MM.1S (cell line): ENCODE measurements around the gene SDC3.

ENCODE experiments used
- DNase-seq: peaks from one replicate; pipeline ENCODE4 v3.0.0-alpha.2; 2015
- H2AFZ ChIP-seq: fragments of 300-600 bp; sonication (generic); 2 replicates; pipeline ENCODE4 v1.6.0; 2016; ENCODE audit warnings: antibody characterized with exemption, low read length
- H3F3A ChIP-seq: fragments of 300-600 bp; sonication (generic); 2 replicates; pipeline ENCODE4 v1.6.1; 2016; ENCODE audit warnings: mild to moderate bottlenecking, antibody characterized with exemption, low read length, moderate library complexity, mixed read lengths; ENCODE audit not compliant: insufficient read depth
- H3K27ac ChIP-seq: fragments of 300-600 bp; sonication (generic); 2 replicates; pipeline ENCODE4 v1.5.1; 2016; ENCODE audit warnings: mild to moderate bottlenecking, low read length
- H3K27me3 ChIP-seq: fragments of 300-600 bp; sonication (generic); replicated peaks from 2 replicates; pipeline ENCODE4 v1.6.0; 2016; ENCODE audit warnings: low read length; ENCODE audit not compliant: insufficient read depth
- H3K36me3 ChIP-seq: fragments of 300-600 bp; sonication (generic); replicated peaks from 2 replicates; pipeline ENCODE4 v1.6.1; 2016; ENCODE audit warnings: mild to moderate bottlenecking, low read length, mixed read lengths; ENCODE audit not compliant: insufficient read depth
- H3K4me1 ChIP-seq: fragments of 300-600 bp; sonication (generic); 2 replicates; pipeline ENCODE4 v1.6.1; 2016; ENCODE audit warnings: low read length, mixed read lengths
- H3K4me2 ChIP-seq: fragments of 300-600 bp; sonication (generic); 2 replicates; pipeline ENCODE4 v1.6.0; 2016; ENCODE audit warnings: low read depth, low read length
- H3K4me3 ChIP-seq: fragments of 300-600 bp; sonication (generic); 2 replicates; pipeline ENCODE4 v1.5.1; 2016; ENCODE audit warnings: low read length, mixed read lengths
- H3K79me2 ChIP-seq: fragments of 300-600 bp; sonication (generic); 2 replicates; pipeline ENCODE4 v1.6.1; 2016; ENCODE audit warnings: mixed run types, low read length, mixed read lengths
- H3K9ac ChIP-seq: fragments of 300-600 bp; sonication (generic); 2 replicates; pipeline ENCODE4 v1.6.1; 2016; ENCODE audit warnings: low read length, mixed read lengths
- H3K9me2 ChIP-seq: fragments of 300-600 bp; sonication (generic); replicated peaks from 2 replicates; pipeline ENCODE4 v1.6.1; 2016; ENCODE audit warnings: mild to moderate bottlenecking, low read length, mixed read lengths; ENCODE audit not compliant: insufficient read depth
- H3K9me3 ChIP-seq: fragments of 300-600 bp; sonication (generic); replicated peaks from 2 replicates; pipeline ENCODE4 v1.6.1; 2016; ENCODE audit warnings: mild to moderate bottlenecking, low read length, mixed read lengths; ENCODE audit not compliant: insufficient read depth
- H4K20me1 ChIP-seq: fragments of 300-600 bp; sonication (generic); 2 replicates; pipeline ENCODE4 v1.6.1; 2016; ENCODE audit warnings: mild to moderate bottlenecking, low read length, moderate library complexity, mixed read lengths; ENCODE audit not compliant: insufficient read depth
- EZH2 ChIP-seq: fragments of 300-600 bp; sonication (generic); optimal IDR thresholded peaks from 2 replicates; pipeline ENCODE3; 2017; ENCODE audit warnings: low read depth, mild to moderate bottlenecking, antibody characterized with exemption, low read length, mixed read lengths
- EZH2phosphoT487 ChIP-seq: fragments of 300-600 bp; sonication (generic); IDR thresholded peaks from 2 replicates; pipeline ENCODE4 v1.6.1; 2018; ENCODE audit warnings: antibody characterized with exemption, low read length
- TF ChIP-seq, protein P1 (sequence below): fragments of 300-600 bp; sonication (generic); IDR thresholded peaks from 2 replicates; pipeline ENCODE4 v1.5.1; 2016; ENCODE audit warnings: antibody characterized with exemption, low read length, mixed read lengths

Gene SDC3

GRCh38 chr1:30842697-30843354, 65.7 kb downstream of the SDC3 start:
- TF ChIP-seq, protein P1, sequence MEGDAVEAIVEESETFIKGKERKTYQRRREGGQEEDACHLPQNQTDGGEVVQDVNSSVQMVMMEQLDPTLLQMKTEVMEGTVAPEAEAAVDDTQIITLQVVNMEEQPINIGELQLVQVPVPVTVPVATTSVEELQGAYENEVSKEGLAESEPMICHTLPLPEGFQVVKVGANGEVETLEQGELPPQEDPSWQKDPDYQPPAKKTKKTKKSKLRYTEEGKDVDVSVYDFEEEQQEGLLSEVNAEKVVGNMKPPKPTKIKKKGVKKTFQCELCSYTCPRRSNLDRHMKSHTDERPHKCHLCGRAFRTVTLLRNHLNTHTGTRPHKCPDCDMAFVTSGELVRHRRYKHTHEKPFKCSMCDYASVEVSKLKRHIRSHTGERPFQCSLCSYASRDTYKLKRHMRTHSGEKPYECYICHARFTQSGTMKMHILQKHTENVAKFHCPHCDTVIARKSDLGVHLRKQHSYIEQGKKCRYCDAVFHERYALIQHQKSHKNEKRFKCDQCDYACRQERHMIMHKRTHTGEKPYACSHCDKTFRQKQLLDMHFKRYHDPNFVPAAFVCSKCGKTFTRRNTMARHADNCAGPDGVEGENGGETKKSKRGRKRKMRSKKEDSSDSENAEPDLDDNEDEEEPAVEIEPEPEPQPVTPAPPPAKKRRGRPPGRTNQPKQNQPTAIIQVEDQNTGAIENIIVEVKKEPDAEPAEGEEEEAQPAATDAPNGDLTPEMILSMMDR: no peak
- TF ChIP-seq EZH2phosphoT487 (no peak), EZH2 (no peak)
- H2AFZ ChIP-seq: no peak overlapping the region

GRCh38 chr1:30840904-30841598, 67.5 kb downstream of the SDC3 start:
- H3K9ac ChIP-seq: no peak overlapping the region
- H3K27ac ChIP-seq: no peak overlapping the region
- H2AFZ ChIP-seq: no peak overlapping the region
- no peaks in the 10 kb centered on the region for H3F3A ChIP-seq
- no peaks in the 10 kb centered on the region for H3K4me1 ChIP-seq
- no peaks in the 10 kb centered on the region for H3K36me3 ChIP-seq
- TF ChIP-seq EZH2 (no peak), EZH2phosphoT487 (no peak)
- TF ChIP-seq, protein P1: no peak
- no peaks in the 10 kb centered on the region for H3K9me3 ChIP-seq
- H3K27me3 ChIP-seq: peaks cover 90% of the 10 kb centered on the region
- no peak for DNase-seq
- H3K4me2 ChIP-seq: no peak overlapping the region
- no peak overlapping the region for H3K4me3 ChIP-seq
- no peaks in the 10 kb centered on the region for H3K79me2 ChIP-seq
- no peaks in the 10 kb centered on the region for H4K20me1 ChIP-seq
- no peaks in the 10 kb centered on the region for H3K9me2 ChIP-seq

More at GRCh38 chr1:30842697-30843354, 65.7 kb downstream of the SDC3 start:
- no peak overlapping the region for H3K27ac ChIP-seq
- H3K4me2 ChIP-seq: no peak overlapping the region
- no peaks in the 10 kb centered on the region for H4K20me1 ChIP-seq
- no peak overlapping the region for H3K9ac ChIP-seq
- H3K36me3 ChIP-seq: no peaks in the 10 kb centered on the region
- H3K4me3 ChIP-seq: no peak overlapping the region
- H3K79me2 ChIP-seq: no peaks in the 10 kb centered on the region
- no peak for DNase-seq
- peaks cover 98% of the 10 kb centered on the region for H3K27me3 ChIP-seq
- no peaks in the 10 kb centered on the region for H3K9me3 ChIP-seq
- H3K4me1 ChIP-seq: no peaks in the 10 kb centered on the region
- H3K9me2 ChIP-seq: no peaks in the 10 kb centered on the region
- H3F3A ChIP-seq: no peaks in the 10 kb centered on the region

GRCh38 chr1:30839827-30840359, 68.7 kb downstream of the SDC3 start:
- peaks cover 79% of the 10 kb centered on the region for H3K27me3 ChIP-seq
- no peaks in the 10 kb centered on the region for H3F3A ChIP-seq
- H3K4me1 ChIP-seq: no peaks in the 10 kb centered on the region
- H2AFZ ChIP-seq: no peak overlapping the region
- H3K9me3 ChIP-seq: no peaks in the 10 kb centered on the region
- no peaks in the 10 kb centered on the region for H3K9me2 ChIP-seq
- no peak for TF ChIP-seq EZH2
- TF ChIP-seq EZH2phosphoT487: no peak
- TF ChIP-seq, protein P1: no peak
- no peaks in the 10 kb centered on the region for H3K36me3 ChIP-seq
- H3K79me2 ChIP-seq: no peaks in the 10 kb centered on the region
- H3K27ac ChIP-seq: no peak overlapping the region
- H4K20me1 ChIP-seq: no peaks in the 10 kb centered on the region
- H3K4me3 ChIP-seq: no peak overlapping the region
- H3K9ac ChIP-seq: no peak overlapping the region
- no peak for DNase-seq
- H3K4me2 ChIP-seq: no peak overlapping the region
